IMR-90 (cell line): ENCODE data around the gene RAB38. TPM values are rescaled to one million over a fixed set of nuclear protein-coding genes. Genes with fewer than 3 reads are reported as not detected.

ENCODE experiments used
- ATAC-seq: fragments of 200-7000 bp; cut with Tn5 transposase; 2 replicates; pipeline ENCODE4 v1.9.1; 2020; ENCODE audit warnings: low read depth, mild to moderate bottlenecking, moderate library complexity
- BruUV-seq: library from RNA; stranded (reverse); fragments of 400-500 nt; replicated peaks from 2 replicates; lab custom pipeline; 2021; lab: Mats Ljungman, UMichigan
- CTCF ChIA-PET: fragments of 300-600 bp; formaldehyde crosslinking; extraction: SDS; loops from one replicate; lab custom pipeline; 2021; ENCODE audit warnings: antibody characterized with exemption; lab: Yijun Ruan, JAX
- POLR2A ChIA-PET: fragments of 300-600 bp; sonication (Branson Sonifier 250); formaldehyde crosslinking; loops from one replicate; lab custom pipeline; 2022; ENCODE audit warnings: antibody characterized with exemption; ENCODE audit not compliant: unreplicated experiment; lab: Charles Lee
- DNase-seq: peaks from one replicate; pipeline ENCODE4 v3.0.0; 2013
- H2AFZ ChIP-seq: replicated peaks from 2 replicates; pipeline ENCODE3; 2013; ENCODE audit warnings: low read length, mild to moderate bottlenecking; ENCODE audit not compliant: poor library complexity
- H2AK5ac ChIP-seq: 2 replicates; pipeline ENCODE4 v1.6.1; 2013; ENCODE audit warnings: low read depth, low read length, inconsistent platforms
- H2AK9ac ChIP-seq: replicated peaks from 2 replicates; pipeline ENCODE3; 2013; ENCODE audit warnings: mild to moderate bottlenecking, low read depth, low read length, moderate library complexity; ENCODE audit not compliant: poor library complexity
- H2BK120ac ChIP-seq: 2 replicates; pipeline ENCODE4 v1.6.1; 2013; ENCODE audit warnings: low read depth, low read length, inconsistent platforms
- H2BK15ac ChIP-seq: 3 replicates; pipeline ENCODE4 v1.6.1; 2013; ENCODE audit warnings: low read depth, low read length, inconsistent platforms
- H2BK20ac ChIP-seq: 2 replicates; pipeline ENCODE4 v1.6.1; 2013; ENCODE audit warnings: low read depth, mild to moderate bottlenecking, inconsistent platforms, low read length, moderate library complexity
- H2BK5ac ChIP-seq: 2 replicates; pipeline ENCODE4 v1.6.1; 2013; ENCODE audit warnings: mild to moderate bottlenecking, low read depth, low read length, inconsistent platforms; ENCODE audit not compliant: poor library complexity, severe bottlenecking
- H3K14ac ChIP-seq: replicated peaks from 2 replicates; pipeline ENCODE4 v1.6.1; 2013; ENCODE audit warnings: low read depth, low read length, inconsistent platforms
- H3K18ac ChIP-seq: 2 replicates; pipeline ENCODE4 v1.6.1; 2013; ENCODE audit warnings: low read depth, low read length, control low read depth
- H3K23ac ChIP-seq: 2 replicates; pipeline ENCODE4 v1.6.1; 2013; ENCODE audit warnings: low read depth, low read length, inconsistent platforms
- H3K27ac ChIP-seq: 2 replicates; pipeline ENCODE4 v1.5.1; 2013; ENCODE audit warnings: mild to moderate bottlenecking, control low read depth, low read length; ENCODE audit not compliant: insufficient read depth
- H3K27me3 ChIP-seq: 2 replicates; pipeline ENCODE4 v1.6.1; 2013; ENCODE audit warnings: low read length; ENCODE audit not compliant: control insufficient read depth, insufficient read depth
- H3K36me3 ChIP-seq: 2 replicates; pipeline ENCODE4 v1.6.1; 2013; ENCODE audit warnings: low read length, mixed read lengths; ENCODE audit not compliant: control insufficient read depth, insufficient read depth
- H3K4ac ChIP-seq: 2 replicates; pipeline ENCODE4 v1.6.1; 2013; ENCODE audit warnings: low read depth, low read length, inconsistent platforms
- H3K4me1 ChIP-seq: 2 replicates; pipeline ENCODE4 v1.6.1; 2013; ENCODE audit warnings: low read length, mixed read lengths; ENCODE audit not compliant: control insufficient read depth, insufficient read depth
- H3K4me2 ChIP-seq: 2 replicates; pipeline ENCODE4 v1.6.1; 2013; ENCODE audit warnings: low read depth, mild to moderate bottlenecking, control low read depth, low read length, moderate library complexity
- H3K4me3 ChIP-seq: 2 replicates; pipeline ENCODE4 v1.5.1; 2013; ENCODE audit warnings: low read depth, mild to moderate bottlenecking, control low read depth, low read length, moderate library complexity; ENCODE audit not compliant: insufficient read depth
- H3K56ac ChIP-seq: 2 replicates; pipeline ENCODE4 v1.6.1; 2013; ENCODE audit warnings: low read length, inconsistent platforms; ENCODE audit not compliant: insufficient read depth; ENCODE audit errors: extremely low read depth
- H3K79me1 ChIP-seq, 2 experiments: 2 replicates each; pipeline ENCODE4 v1.6.1; 2013; ENCODE audit warnings: low read length in 2 of 2, inconsistent platforms in 1 of 2, low read depth in 1 of 2
- H3K9ac ChIP-seq: 2 replicates; pipeline ENCODE4 v1.6.1; 2013; ENCODE audit warnings: low read depth, low read length, control low read depth
- H3K9me1 ChIP-seq: 2 replicates; pipeline ENCODE4 v1.6.1; 2013; ENCODE audit warnings: low read length, inconsistent platforms; ENCODE audit not compliant: insufficient read depth
- H3K9me3 ChIP-seq: 2 replicates; pipeline ENCODE4 v1.6.1; 2013; ENCODE audit warnings: low read length; ENCODE audit not compliant: control insufficient read depth, insufficient read depth
- H4K20me1 ChIP-seq: 2 replicates; pipeline ENCODE4 v1.6.1; 2013; ENCODE audit warnings: low read length, inconsistent platforms; ENCODE audit not compliant: insufficient read depth
- H4K5ac ChIP-seq: 2 replicates; pipeline ENCODE4 v1.6.1; 2013; ENCODE audit warnings: mild to moderate bottlenecking, low read depth, low read length, control low read depth
- H4K8ac ChIP-seq, 2 experiments: 2 replicates each; pipeline ENCODE4 v1.6.1; 2013; ENCODE audit warnings: low read depth in 2 of 2, low read length in 2 of 2, control low read depth in 1 of 2, inconsistent platforms in 1 of 2
- H4K91ac ChIP-seq: 2 replicates; pipeline ENCODE4 v1.6.1; 2013; ENCODE audit warnings: low read depth, low read length, inconsistent platforms; ENCODE audit not compliant: insufficient read depth
- BHLHE40 ChIP-seq: fragments of 150-350 bp; IDR thresholded peaks from 2 replicates; pipeline ENCODE4 v1.6.1; 2016; ENCODE audit warnings: mild to moderate bottlenecking, low read depth, low read length
- CEBPB ChIP-seq: IDR thresholded peaks from 2 replicates; pipeline ENCODE4 v1.6.1; 2012; ENCODE audit warnings: low read depth, low read length, improper control_type of control experiment
- CHD1 ChIP-seq: IDR thresholded peaks from 2 replicates; pipeline ENCODE4 v1.6.1; 2012; ENCODE audit warnings: low read depth, low read length, improper control_type of control experiment
- CTCF ChIP-seq: conservative IDR thresholded peaks from 2 replicates; pipeline ENCODE4 v1.5.1; 2012; ENCODE audit warnings: mild to moderate bottlenecking, low read depth, low read length, improper control_type of control experiment
- ELK1 ChIP-seq: fragments of 150-350 bp; IDR thresholded peaks from 2 replicates; pipeline ENCODE4 v1.6.1; 2016; ENCODE audit warnings: low read depth, mild to moderate bottlenecking, low read length, moderate library complexity, borderline replicate concordance
- POLR2A ChIP-seq: IDR thresholded peaks from 2 replicates; pipeline ENCODE4 v1.6.1; 2012; ENCODE audit warnings: mild to moderate bottlenecking, low read depth, low read length
- RAD21 ChIP-seq: IDR thresholded peaks from 2 replicates; pipeline ENCODE4 v1.6.1; 2012; ENCODE audit warnings: low read length, improper control_type of control experiment
- RCOR1 ChIP-seq: IDR thresholded peaks from 2 replicates; pipeline ENCODE4 v1.6.1; 2012; ENCODE audit warnings: mild to moderate bottlenecking, low read length, improper control_type of control experiment; ENCODE audit not compliant: insufficient replicate concordance
- RFX5 ChIP-seq: IDR thresholded peaks from 2 replicates; pipeline ENCODE4 v1.8.0; 2012; ENCODE audit warnings: low read depth, mild to moderate bottlenecking, low read length, moderate library complexity
- SMC3 ChIP-seq: fragments of 150-350 bp; IDR thresholded peaks from 2 replicates; pipeline ENCODE4 v1.6.1; 2016; ENCODE audit warnings: low read depth, mild to moderate bottlenecking, antibody characterized with exemption, low read length, moderate library complexity
- WGBS, 2 experiments: methylation state at CpG; one replicate each; pipeline versions ENCODE4 v1.1.5 to v1.1.7; 2013; ENCODE audit warnings: missing lambda C conversion rate in 2 of 2; ENCODE audit not compliant: insufficient read length in 1 of 2; ENCODE audit errors: extremely low coverage in 2 of 2; 5-methylcytosine and 5-hydroxymethylcytosine counted together
- dilution Hi-C: fragments of 300-500 bp; cut with HindIII; formaldehyde crosslinking; loops from one replicate; pipeline ENCODE4 v1.14.3; 2018; ENCODE audit warnings: low sequenced_read_pairs; ENCODE audit not compliant: unreplicated experiment
- in situ Hi-C: fragments of 300-500 bp; cut with MboI; formaldehyde crosslinking; loops from 3 replicates; pipeline ENCODE4 v1.14.3; 2019; ENCODE audit warnings: low sequenced_read_pairs, inconsistent platforms, mixed read lengths
- intact Hi-C: fragments of 100-400 bp; cut with micrococcal nuclease; formaldehyde crosslinking; loops from 2 replicates; pipeline ENCODE4 v1.10.0; 2022
- polyA plus RNA-seq, 3 experiments: library from polyadenylated mRNA; depleted of rRNA; stranded (reverse); fragments of >200 nt; gene quantifications; 2 replicates each; pipeline ENCODE4 v1.2.3, GENCODE V29; 2012; ENCODE audit warnings: low replicate concordance in 1 of 3
- total RNA-seq: library from RNA; depleted of rRNA; stranded (reverse); fragments of >200 nt; gene quantifications from 2 replicates; pipeline ENCODE4 v1.2.3, GENCODE V29; 2012
- TF ChIP-seq, protein P1 (sequence below): fragments of 150-350 bp; IDR thresholded peaks from 2 replicates; pipeline ENCODE4 v1.6.1; 2017; ENCODE audit warnings: mild to moderate bottlenecking, antibody characterized with exemption, low read length, low read depth

Gene RAB38
- total and polyA plus RNA-seq, 2 of the 4 experiments (the other 2 are of a cell fraction): 5.0 to 6.5 TPM

DNA sequence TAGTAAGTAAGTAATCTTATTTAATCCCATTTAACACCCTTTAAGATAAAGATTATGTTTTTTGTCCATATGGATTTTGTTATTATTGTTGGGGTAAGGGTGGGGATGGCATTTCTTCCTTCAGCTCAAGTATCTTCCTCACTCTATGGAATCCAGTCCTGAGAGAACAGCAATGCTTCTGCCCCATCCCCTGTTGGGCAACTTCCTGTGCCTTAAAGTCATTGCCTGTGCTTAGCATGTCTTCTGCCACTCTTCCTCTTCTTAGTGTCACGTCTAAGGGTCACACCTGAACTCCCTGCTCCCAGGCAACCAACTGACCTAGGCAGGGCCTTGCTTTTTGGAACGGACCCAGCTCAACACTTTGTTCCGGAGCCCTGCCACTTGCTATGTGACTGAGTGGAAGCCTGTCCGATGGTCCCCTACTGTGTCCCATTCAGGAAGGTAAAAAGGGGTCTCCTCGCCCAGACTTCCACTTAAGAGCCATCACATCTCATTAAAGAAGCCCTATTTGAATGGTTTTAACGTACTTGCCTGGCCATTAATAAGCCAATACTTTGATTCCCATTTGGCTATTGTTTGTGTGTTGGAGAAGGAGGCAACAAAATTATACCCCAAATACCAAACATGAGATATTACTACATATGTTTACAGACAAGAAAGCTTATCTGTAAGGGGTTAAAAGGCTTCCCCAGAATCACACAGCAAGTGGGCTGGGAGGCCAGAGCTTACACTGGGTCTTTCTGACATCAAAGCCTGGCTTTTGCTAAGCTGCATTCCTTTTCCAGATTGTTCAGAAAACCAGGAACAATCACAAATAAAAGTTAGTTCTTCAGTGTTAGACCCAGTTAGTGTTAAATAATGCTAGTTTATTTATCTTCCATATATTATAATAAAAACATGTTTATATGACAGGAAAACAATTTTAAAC is 59.2 kb downstream of the RAB38 start:
- Histone ChIP-seq H4K91ac (no peak overlapping the region), H3K4ac (no peak overlapping the region), H3K9me3 (no peaks in the 10 kb centered on the region), H3K9me1 (no peaks in the 10 kb centered on the region), H3K9ac (no peak overlapping the region), H2AK5ac (no peak overlapping the region), H4K20me1 (no peaks in the 10 kb centered on the region), H4K5ac (no peak overlapping the region), H3K23ac (no peak overlapping the region), H3K4me2 (no peak overlapping the region), H3K36me3 (no peaks in the 10 kb centered on the region), H3K79me1 (no peaks in the 10 kb centered on the region), H2BK15ac (no peak overlapping the region), H2AK9ac (no peak overlapping the region), H3K14ac (no peak overlapping the region), H3K56ac (no peak overlapping the region), H3K27ac (no peak overlapping the region), H3K4me3 (no peak overlapping the region), H2AFZ (no peak overlapping the region), H3K4me1 (no peaks in the 10 kb centered on the region), H2BK5ac (no peak overlapping the region), H2BK120ac (no peak overlapping the region), H4K8ac (no peak overlapping the region), H3K18ac (no peak overlapping the region), H2BK20ac (no peak overlapping the region), H3K27me3 (no peaks in the 10 kb centered on the region)
- TF ChIP-seq CEBPB (no peak), SMC3 (no peak), RFX5 (no peak), ELK1 (no peak), CHD1 (no peak), POLR2A (no peak), CTCF (no peak), RAD21 (no peak), RCOR1 (no peak), BHLHE40 (no peak)
- TF ChIP-seq, protein P1, sequence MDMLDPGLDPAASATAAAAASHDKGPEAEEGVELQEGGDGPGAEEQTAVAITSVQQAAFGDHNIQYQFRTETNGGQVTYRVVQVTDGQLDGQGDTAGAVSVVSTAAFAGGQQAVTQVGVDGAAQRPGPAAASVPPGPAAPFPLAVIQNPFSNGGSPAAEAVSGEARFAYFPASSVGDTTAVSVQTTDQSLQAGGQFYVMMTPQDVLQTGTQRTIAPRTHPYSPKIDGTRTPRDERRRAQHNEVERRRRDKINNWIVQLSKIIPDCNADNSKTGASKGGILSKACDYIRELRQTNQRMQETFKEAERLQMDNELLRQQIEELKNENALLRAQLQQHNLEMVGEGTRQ: no peak
- dilution Hi-C loops: no loop called here
- POLR2A ChIA-PET: no interaction called here
- DNase-seq (no peak), ATAC-seq (no peak)
- CTCF ChIA-PET: interaction anchor here (1.2 kb wide), 1 partner anchor 10 kb away, joined by 3 read pairs; no protein-coding TSS in a partner anchor
- WGBS, 2 experiments: no CpG with 5 or more reads among the region's 6 CpGs
- in situ Hi-C loops: no loop called here
- no TSS peak for BruUV-seq
- intact Hi-C loops: no loop called here
